ENCODE data around the gene CNOT9. TPM values are rescaled to one million over a fixed set of nuclear protein-coding genes. Genes with fewer than 3 reads are reported as not detected.
A peak's percentile ranks its signal among the peaks of the same experiment; 100 is the strongest.

Gene CNOT9
- polyA plus RNA-seq, 6 donors from 2014 or later, result 10.9 to 21.9 (median 16.9) TPM

DNA sequence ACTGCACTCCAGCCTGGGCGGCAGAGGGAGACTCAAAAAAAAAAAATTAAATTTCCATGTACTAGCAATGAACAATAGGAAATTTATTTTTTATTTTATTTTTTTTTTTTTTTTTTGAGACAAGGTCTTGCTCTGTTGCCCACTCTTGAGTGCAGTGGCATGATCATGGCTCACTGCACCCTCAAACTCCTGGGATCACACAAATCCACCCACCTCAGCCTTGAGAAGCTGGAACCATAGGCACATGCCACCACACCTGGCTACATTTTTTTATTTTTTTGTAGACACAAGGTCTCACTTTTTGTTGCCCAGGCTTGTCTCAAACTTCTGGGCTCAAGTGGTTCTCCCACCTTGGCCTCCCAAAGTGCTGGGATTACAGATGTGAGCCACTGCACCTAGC, 16.9 kb downstream of the CNOT9 start:
- Mint-ChIP-seq H3K27ac (peak overlapping the region in 1 of 6 donors; percentile 55), H3K4me3 (no peak overlapping the region), H3K9me3 (no peaks in the 10 kb centered on the region), H3K4me1 (peaks cover 0 to 15% (median 3%) of the 10 kb centered on the region in 3 donors), H3K27me3 (no peaks in the 10 kb centered on the region), H3K36me3 (peaks cover 0 to 14% of the 10 kb centered on the region in 2 donors)
- DNase-seq (no peak), ATAC-seq (ENCODE audit: low read depth in 2 of 2) (no peak)

- H3K27me3 Mint-ChIP-seq, result peaks cover 5 to 28% (median 10%) of the 10 kb centered on the region in 3 donors
- no peak overlapping the region for H3K4me3 Mint-ChIP-seq
- H3K27ac Mint-ChIP-seq, result peak overlapping the region in 1 of 6 donors; percentile 37
- H3K9me3 Mint-ChIP-seq, result no peaks in the 10 kb centered on the region
- ATAC-seq (ENCODE audit: low read depth in 2 of 2) (no peak), DNase-seq (no peak)
- H3K4me1 Mint-ChIP-seq, result peaks cover under 1 to 1% (median under 1%) of the 10 kb centered on the region in 3 donors
- H3K36me3 Mint-ChIP-seq, result peaks cover 0 to 9% of the 10 kb centered on the region in 2 donors
These were observed 36.8 kb downstream of the CNOT9 start for GRCh38 chr2:218605432-218605831.

DNA sequence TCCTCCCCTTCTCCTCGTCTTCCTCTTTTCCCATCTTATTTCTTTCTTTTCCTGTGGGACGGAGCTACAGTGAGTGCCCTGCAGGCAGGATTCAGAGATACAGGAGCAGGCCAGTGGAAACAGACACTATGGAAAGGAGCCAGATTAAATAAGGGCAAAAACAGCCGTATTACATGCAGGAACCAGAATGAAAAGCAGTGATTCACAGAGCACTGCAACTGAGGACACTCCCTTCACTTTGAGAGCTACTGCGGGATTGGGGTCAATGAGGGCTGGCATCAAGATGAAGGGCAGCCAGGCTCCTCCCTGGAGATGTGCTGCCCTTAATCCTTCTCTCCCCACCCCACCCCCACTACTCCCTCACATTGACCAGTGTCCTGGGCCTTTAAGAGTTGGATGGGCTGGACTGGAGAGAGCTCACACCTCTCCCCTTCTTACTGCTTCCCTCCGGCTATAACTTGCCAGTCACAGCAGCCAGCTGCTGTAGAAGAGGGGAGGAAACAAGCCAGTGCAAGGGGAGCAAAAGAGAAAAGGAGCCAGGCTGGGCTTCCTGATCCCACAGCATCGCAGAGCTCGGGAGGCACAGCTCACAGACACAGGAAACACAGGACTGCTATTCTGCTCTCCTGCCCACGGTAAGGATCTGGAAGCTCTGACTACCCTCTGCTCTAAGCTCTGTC, 38.9 kb downstream of the CNOT9 start, which contains the start of gene PLCD4:
Gene PLCD4, plus strand, starts transcription at position 464 of the 680 bp plus-strand sequence. CDS start 7,841 bp downstream, outside the sequence.
- Mint-ChIP-seq H3K36me3 (peaks cover 0 to 9% of the 10 kb centered on the region in 2 donors), H3K27ac (peak within 1 kb of the TSS in 2 of 6 donors; percentile 29 to 40)

GRCh38 chr2:218615868-218616315, 47.3 kb downstream of the CNOT9 start:
- Mint-ChIP-seq H3K36me3 (no peaks in the 10 kb centered on the region), H3K4me1 (no peaks in the 10 kb centered on the region), H3K27ac (peak overlapping the region in 1 of 6 donors; percentile 20), H3K27me3 (peaks cover 0 to 15% (median 0%) of the 10 kb centered on the region in 3 donors), H3K4me3 (no peak overlapping the region), H3K9me3 (no peaks in the 10 kb centered on the region)
- no peak for ATAC-seq (ENCODE audit: low read depth in 2 of 2)
- DNase-seq, result no peak

More for the DNA sequence above, 38.9 kb downstream of the CNOT9 start, which contains the start of gene PLCD4:
- DNase-seq (no peak), ATAC-seq (ENCODE audit: low read depth in 2 of 2) (no peak)
- H3K4me3 Mint-ChIP-seq, result no peak within 1 kb of the TSS
- H3K27me3 Mint-ChIP-seq, result peaks cover 5 to 28% (median 19%) of the 10 kb centered on the region in 3 donors
- H3K4me1 Mint-ChIP-seq, result no peaks in the 10 kb centered on the region
- H3K9me3 Mint-ChIP-seq, result no peaks in the 10 kb centered on the region

DNA sequence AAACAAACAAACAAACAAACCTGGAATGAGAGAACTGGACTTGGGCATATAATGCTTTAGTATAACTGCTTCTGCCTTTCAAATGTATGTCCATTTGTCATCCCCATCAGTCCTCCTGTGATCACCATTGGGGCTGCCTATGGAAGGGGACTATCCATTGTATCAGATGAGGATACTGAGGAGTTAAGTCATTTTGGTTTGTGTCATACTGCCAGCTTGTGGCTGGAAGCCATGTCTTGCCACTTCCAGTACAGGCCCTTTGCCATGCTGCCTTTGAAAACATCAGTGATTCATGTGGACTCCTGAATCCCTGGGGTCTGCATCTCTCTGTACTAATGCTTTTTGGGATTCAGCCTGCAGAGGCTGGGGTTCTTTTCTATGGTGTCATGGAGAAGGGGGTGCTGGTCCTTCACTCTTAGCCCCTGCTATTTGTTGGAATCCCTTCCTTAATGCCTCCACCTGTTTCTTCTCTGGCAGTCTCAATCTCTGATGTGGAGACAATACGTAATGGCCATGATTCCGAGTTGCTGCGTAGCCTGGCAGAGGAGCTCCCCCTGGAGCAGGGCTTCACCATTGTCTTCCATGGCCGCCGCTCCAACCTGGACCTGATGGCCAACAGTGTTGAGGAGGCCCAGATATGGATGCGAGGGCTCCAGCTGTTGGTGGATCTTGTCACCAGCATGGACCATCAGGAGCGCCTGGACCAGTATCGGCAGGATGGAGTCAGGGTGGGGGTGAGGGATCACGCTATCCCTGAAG, 49.6 kb downstream of the CNOT9 start:
- DNase-seq, result no peak
- ATAC-seq (ENCODE audit: low read depth in 2 of 2), result no peak
- H3K9me3 Mint-ChIP-seq, result no peaks in the 10 kb centered on the region
- no peak overlapping the region for H3K4me3 Mint-ChIP-seq
- H3K36me3 Mint-ChIP-seq, result no peaks in the 10 kb centered on the region
- peaks cover 0 to 4% (median 3%) of the 10 kb centered on the region in 3 donors for H3K4me1 Mint-ChIP-seq
- no peak overlapping the region for H3K27ac Mint-ChIP-seq
- peaks cover 0 to 6% (median 0%) of the 10 kb centered on the region in 3 donors for H3K27me3 Mint-ChIP-seq

GRCh38 chr2:218621007-218621406, 52.4 kb downstream of the CNOT9 start:
- no peak for ATAC-seq (ENCODE audit: low read depth in 2 of 2)
- H3K27ac Mint-ChIP-seq, result no peak overlapping the region
- H3K27me3 Mint-ChIP-seq, result peaks cover 0 to 6% (median 0%) of the 10 kb centered on the region in 3 donors
- no peak for DNase-seq
- peaks cover 0 to 6% (median 4%) of the 10 kb centered on the region in 3 donors for H3K4me1 Mint-ChIP-seq
- no peaks in the 10 kb centered on the region for H3K36me3 Mint-ChIP-seq
- H3K9me3 Mint-ChIP-seq, result no peaks in the 10 kb centered on the region
- no peak overlapping the region for H3K4me3 Mint-ChIP-seq

DNA sequence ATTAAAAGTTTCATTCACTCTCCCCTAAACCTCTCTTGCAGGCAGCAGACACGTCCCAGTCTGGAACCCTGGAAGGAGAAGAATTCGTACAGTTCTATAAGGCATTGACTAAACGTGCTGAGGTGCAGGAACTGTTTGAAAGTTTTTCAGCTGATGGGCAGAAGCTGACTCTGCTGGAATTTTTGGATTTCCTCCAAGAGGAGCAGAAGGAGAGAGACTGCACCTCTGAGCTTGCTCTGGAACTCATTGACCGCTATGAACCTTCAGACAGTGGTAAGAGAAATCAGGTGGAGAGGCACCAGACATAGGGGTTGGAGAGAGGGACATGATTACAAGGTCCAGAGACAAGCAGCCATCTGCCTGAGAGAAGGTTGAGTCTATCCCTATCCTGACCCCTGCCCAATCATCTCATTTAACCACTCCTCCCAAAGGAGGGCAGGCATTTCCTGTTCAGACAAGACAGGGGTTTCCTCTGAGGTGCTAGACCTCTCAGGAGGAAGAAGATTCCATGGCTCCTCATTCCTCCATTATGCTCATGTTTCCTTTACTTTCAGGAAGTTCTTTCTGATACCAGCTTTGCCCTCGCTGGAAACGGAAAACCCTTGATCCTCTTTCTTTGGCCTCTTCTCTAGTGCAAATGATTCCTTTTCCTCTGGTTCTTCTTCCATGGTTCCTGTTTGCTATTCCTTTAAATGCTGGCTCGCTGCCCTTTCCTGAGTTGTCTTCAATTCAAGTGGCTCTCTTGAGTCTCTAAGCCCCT, 54.1 kb downstream of the CNOT9 start:
- ATAC-seq (ENCODE audit: low read depth in 2 of 2) (no peak), DNase-seq (no peak)
- Mint-ChIP-seq H3K4me1 (peaks cover 0 to 6% (median 4%) of the 10 kb centered on the region in 3 donors), H3K36me3 (no peaks in the 10 kb centered on the region), H3K9me3 (no peaks in the 10 kb centered on the region), H3K27ac (peak overlapping the region in 1 of 6 donors; percentile 90), H3K4me3 (peak overlapping the region in 1 of 8 donors; percentile 7), H3K27me3 (peaks cover 0 to 6% (median 0%) of the 10 kb centered on the region in 3 donors)

DNA sequence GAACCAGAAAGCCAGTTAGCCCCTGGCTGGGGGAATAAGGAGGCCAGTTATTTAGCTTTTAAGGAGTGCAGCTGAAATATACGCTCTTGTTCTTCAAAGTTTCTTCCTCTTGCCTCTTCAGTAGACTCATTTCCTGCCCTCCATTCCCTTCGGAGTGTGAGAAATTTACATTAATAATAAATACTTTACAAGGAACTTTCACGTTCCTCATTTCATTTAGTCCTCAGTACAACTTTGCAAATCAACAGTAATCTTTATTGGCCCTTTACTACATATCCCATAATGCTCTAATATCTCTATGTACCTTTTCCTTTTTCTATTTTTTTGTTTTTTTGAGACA, 54.7 kb downstream of the CNOT9 start:
- peaks cover 0 to 6% (median 0%) of the 10 kb centered on the region in 3 donors for H3K27me3 Mint-ChIP-seq
- no peaks in the 10 kb centered on the region for H3K36me3 Mint-ChIP-seq
- H3K9me3 Mint-ChIP-seq, result no peaks in the 10 kb centered on the region
- peak overlapping the region in 2 of 6 donors; percentile 62 to 90 for H3K27ac Mint-ChIP-seq
- H3K4me3 Mint-ChIP-seq, result peak overlapping the region in 1 of 8 donors; percentile 7
- peaks cover 0 to 6% (median 4%) of the 10 kb centered on the region in 3 donors for H3K4me1 Mint-ChIP-seq
- no peak for DNase-seq
- no peak for ATAC-seq (ENCODE audit: low read depth in 2 of 2)

DNA sequence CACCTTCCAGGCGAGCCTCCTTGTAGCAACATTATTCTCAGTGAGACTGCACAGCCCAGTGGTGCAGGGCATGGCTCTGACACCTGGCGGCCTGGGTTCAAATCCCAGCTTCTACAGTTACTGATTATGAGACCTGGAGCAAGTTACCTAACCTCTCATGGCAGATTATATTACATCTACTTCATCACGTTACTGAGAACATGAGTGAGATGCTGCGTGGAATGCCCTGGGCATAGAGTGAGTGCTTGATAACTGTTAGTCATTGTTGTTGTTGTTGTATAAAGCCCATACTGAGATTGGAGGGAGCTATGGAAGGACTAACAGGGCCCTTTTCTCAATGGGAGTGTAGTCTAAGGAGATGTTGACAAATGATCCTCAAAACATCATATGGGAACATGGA, 57.7 kb downstream of the CNOT9 start:
- H3K27ac Mint-ChIP-seq, result no peak overlapping the region
- peaks cover 0 to 6% (median 4%) of the 10 kb centered on the region in 3 donors for H3K4me1 Mint-ChIP-seq
- no peaks in the 10 kb centered on the region for H3K27me3 Mint-ChIP-seq
- DNase-seq, result no peak
- no peaks in the 10 kb centered on the region for H3K9me3 Mint-ChIP-seq
- no peak overlapping the region for H3K4me3 Mint-ChIP-seq
- ATAC-seq (ENCODE audit: low read depth in 2 of 2), result no peak
- H3K36me3 Mint-ChIP-seq, result no peaks in the 10 kb centered on the region

DNA sequence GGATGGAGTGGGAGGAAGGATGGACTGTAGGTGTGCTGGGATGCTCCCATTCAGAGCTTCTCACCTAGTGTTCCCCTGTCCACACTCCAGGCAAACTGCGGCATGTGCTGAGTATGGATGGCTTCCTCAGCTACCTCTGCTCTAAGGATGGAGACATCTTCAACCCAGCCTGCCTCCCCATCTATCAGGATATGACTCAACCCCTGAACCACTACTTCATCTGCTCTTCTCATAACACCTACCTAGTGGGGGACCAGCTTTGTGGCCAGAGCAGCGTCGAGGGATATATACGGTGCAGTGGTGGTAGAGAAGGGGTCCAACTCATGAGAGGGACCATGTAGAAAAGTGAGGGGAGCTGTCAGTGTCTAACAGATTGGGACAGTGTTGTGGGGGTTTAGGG, 59.3 kb downstream of the CNOT9 start:
- ATAC-seq (ENCODE audit: low read depth in 2 of 2) (no peak), DNase-seq (no peak)
- H3K36me3 Mint-ChIP-seq, result no peaks in the 10 kb centered on the region
- no peaks in the 10 kb centered on the region for H3K27me3 Mint-ChIP-seq
- peaks cover 0 to 6% (median 4%) of the 10 kb centered on the region in 3 donors for H3K4me1 Mint-ChIP-seq
- H3K9me3 Mint-ChIP-seq, result no peaks in the 10 kb centered on the region
- no peak overlapping the region for H3K4me3 Mint-ChIP-seq
- H3K27ac Mint-ChIP-seq, result peak overlapping the region in 2 of 6 donors; percentile 13 to 57

DNA sequence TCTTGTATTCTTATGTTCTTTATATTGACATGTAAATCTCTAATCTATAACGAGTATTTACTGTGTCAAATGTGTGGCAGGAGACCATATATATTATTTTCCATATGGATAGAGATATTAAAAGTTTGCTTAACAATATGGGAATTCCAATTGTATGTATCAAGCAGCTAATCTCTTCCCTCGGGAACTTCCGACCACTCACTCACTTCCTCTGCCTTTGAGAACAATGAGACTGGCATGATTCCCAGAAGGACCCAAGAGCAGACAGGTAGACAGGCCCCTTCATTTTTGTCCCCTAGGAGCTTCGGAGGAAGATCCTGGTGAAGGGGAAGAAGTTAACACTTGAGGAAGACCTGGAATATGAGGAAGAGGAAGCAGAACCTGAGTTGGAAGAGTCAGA, 63.2 kb downstream of the CNOT9 start:
- ATAC-seq (ENCODE audit: low read depth in 2 of 2), result no peak
- peaks cover 0 to 2% (median 0%) of the 10 kb centered on the region in 3 donors for H3K4me1 Mint-ChIP-seq
- DNase-seq, result no peak
- H3K4me3 Mint-ChIP-seq, result no peak overlapping the region
- no peaks in the 10 kb centered on the region for H3K9me3 Mint-ChIP-seq
- H3K27me3 Mint-ChIP-seq, result no peaks in the 10 kb centered on the region
- H3K36me3 Mint-ChIP-seq, result peaks cover 6 to 9% of the 10 kb centered on the region in 2 donors
- H3K27ac Mint-ChIP-seq, result peak overlapping the region in 1 of 6 donors; percentile 61

- H3K36me3 Mint-ChIP-seq, result peaks cover 13 to 23% of the 10 kb centered on the region in 2 donors
- no peaks in the 10 kb centered on the region for H3K9me3 Mint-ChIP-seq
- no peak for DNase-seq
- no peak overlapping the region for H3K27ac Mint-ChIP-seq
- no peak for ATAC-seq (ENCODE audit: low read depth in 2 of 2)
- peaks cover 0 to 2% (median 0%) of the 10 kb centered on the region in 3 donors for H3K4me1 Mint-ChIP-seq
- H3K27me3 Mint-ChIP-seq, result no peaks in the 10 kb centered on the region
- H3K4me3 Mint-ChIP-seq, result no peak overlapping the region
These were observed 67.1 kb downstream of the CNOT9 start for GRCh38 chr2:218635719-218636118.

GRCh38 chr2:218638372-218638771, 69.7 kb downstream of the CNOT9 start:
- Mint-ChIP-seq H3K4me1 (peaks cover 0 to 2% (median 0%) of the 10 kb centered on the region in 3 donors), H3K27me3 (no peaks in the 10 kb centered on the region), H3K27ac (no peak overlapping the region), H3K4me3 (no peak overlapping the region), H3K36me3 (peaks cover 13 to 23% of the 10 kb centered on the region in 2 donors), H3K9me3 (no peaks in the 10 kb centered on the region)
- ATAC-seq (ENCODE audit: low read depth in 2 of 2) (no peak), DNase-seq (no peak)
